ENCODE data around the gene HES1. TPM values are rescaled to one million over a fixed set of nuclear protein-coding genes. Genes with fewer than 3 reads are reported as not detected.

The HES1 gene
- total and polyA plus RNA-seq, 9 of the 15 experiments (the other 6 are each of a cell fraction or from before 2014, with no cell fraction given) = 3.4 to 37.0 (median 19.3) TPM

DNA sequence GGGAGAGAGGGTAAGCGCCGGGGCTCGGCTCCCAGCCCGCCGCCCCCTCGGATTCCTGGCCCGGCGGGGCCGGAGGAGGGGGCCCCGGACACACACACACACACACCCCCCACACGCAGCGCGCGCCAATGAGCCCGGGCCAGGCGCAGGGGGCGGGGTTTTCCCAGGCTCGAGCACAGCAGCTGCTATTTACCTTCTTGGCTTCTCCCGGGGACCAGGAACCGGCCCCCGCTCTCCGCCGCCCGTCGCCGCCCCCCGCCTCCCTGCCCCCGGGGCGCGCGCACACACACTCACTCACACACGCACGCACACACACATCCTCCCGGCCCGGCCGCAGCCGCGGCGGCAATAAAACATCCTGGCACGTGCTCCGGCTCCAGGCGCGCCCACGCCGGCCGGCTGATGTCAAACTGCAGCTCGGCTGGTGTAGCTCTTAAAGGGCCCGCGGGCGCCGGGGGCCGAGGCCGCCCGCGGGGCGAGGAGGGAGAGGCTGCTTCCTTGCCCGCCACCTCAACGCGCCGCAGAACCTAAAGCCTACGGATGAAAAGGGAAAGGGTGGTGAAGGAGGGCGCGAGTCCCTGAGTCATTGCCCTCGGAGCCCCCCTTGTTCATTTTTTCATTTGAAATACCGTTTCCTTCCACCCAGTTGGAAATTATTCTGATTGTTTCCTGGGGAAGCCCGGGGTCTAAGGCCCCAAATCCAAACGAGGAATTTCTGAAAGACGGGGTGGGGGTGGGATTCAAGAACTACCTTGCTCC, 1.0 kb upstream of the HES1 start (continued):
- TF ChIP-seq, protein P1, sequence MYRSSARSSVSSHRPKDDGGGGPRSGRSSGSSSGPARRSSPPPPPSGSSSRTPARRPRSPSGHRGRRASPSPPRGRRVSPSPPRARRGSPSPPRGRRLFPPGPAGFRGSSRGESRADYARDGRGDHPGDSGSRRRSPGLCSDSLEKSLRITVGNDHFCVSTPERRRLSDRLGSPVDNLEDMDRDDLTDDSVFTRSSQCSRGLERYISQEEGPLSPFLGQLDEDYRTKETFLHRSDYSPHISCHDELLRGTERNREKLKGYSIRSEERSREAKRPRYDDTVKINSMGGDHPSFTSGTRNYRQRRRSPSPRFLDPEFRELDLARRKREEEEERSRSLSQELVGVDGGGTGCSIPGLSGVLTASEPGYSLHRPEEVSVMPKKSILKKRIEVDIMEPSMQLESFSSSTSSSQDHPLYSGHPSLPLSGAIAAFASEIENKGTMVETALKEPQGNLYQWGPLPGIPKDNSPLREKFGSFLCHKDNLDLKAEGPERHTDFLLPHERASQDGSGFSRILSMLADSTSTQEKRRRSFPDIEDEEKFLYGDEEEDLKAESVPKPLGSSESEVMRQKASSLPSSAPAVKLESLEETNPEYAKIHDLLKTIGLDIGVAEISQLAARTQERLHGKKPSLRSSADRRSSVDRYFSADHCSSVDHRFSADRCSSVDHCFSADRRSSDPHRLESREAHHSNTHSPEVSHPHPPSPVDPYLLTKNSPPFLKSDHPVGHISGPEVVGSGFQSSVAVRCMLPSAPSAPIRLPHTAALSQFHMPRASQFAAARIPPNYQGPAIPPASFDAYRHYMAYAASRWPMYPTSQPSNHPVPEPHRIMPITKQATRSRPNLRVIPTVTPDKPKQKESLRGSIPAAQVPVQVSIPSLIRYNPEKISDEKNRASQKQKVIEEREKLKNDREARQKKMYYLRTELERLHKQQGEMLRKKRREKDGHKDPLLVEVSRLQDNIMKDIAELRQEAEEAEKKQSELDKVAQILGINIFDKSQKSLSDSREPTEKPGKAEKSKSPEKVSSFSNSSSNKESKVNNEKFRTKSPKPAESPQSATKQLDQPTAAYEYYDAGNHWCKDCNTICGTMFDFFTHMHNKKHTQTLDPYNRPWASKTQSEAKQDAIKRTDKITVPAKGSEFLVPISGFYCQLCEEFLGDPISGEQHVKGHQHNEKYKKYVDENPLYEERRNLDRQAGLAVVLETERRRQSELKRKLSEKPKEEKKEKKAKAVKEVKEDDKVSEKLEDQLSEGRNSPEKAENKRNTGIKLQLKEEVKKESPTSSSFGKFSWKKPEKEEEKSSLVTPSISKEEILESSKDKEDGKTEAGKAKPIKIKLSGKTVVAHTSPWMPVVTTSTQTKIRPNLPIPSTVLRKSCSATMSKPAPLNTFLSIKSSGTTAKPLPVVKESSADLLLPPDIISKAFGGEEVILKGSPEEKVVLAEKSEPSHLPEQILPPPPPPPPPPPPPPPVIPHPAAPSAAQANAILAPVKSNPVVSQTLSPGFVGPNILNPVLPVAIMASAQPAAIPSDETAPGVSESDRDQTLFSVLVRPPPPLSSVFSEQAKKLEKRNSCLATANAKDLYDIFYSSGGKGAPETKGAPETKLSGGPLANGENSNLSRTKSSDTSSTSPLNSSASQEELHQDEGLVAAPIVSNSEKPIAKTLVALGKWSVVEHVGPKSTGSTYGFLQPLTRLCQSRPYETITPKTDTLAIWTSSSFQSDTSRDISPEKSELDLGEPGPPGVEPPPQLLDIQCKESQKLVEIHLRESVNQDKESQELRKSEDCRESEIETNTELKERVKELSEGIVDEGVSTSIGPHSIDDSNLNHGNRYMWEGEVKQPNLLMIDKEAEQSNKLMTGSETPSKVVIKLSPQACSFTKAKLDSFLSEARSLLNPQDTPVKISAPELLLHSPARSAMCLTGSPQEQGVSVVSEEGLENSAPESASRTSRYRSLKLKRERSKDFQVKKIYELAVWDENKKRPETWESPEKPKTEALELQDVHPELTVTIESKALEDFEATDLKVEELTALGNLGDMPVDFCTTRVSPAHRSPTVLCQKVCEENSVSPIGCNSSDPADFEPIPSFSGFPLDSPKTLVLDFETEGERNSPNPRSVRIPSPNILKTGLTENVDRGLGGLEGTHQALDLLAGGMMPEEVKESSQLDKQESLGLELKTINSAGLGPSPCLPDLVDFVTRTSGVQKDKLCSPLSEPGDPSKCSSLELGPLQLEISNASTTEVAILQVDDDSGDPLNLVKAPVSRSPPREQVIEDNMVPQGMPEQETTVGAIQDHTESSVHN (IDR thresholded peaks at IDR 0.05; ENCODE audit: borderline replicate concordance in 1 of 2, low read depth in 1 of 2) = peak in 1 of 2 experiments; percentile 88; a peak in 2 of 4 replicates
- TF ChIP-seq RAD51 (IDR thresholded peaks at IDR 0.05; ENCODE audit: borderline replicate concordance, low read depth) (peak; percentile 64), FOXJ2 (tag; IDR thresholded peaks at IDR 0.05) (peak; percentile 89; the same call in 1 of the 2 replicates), NFATC3 (IDR thresholded peaks at IDR 0.05) (no peak), EGR1 (conservative IDR thresholded peaks at IDR 0.05) (peak; percentile 97), CAMTA2 (CRISPR knock-in tag; conservative IDR thresholded peaks at IDR 0.05) (no peak), DACH1 (IDR thresholded peaks at IDR 0.05; ENCODE audit: partially characterized antibody) (peak; percentile 74), GABPB2 (CRISPR knock-in tag; conservative IDR thresholded peaks at IDR 0.05) (no peak), CBX1 (IDR thresholded peaks at IDR 0.05; ENCODE audit: low read depth) (peak; percentile 27; the same call in 1 of the 2 replicates), FOXJ3 (CRISPR knock-in tag; IDR thresholded peaks at IDR 0.05) (no peak), POLR2A (conservative IDR thresholded peaks at IDR 0.05) (peak; percentile 69), HNRNPK (IDR thresholded peaks at IDR 0.05; ENCODE audit: low read depth, low read length, poor library complexity, severe bottlenecking) (no peak), MCM7 (IDR thresholded peaks at IDR 0.05) (no peak), TSHZ1 (CRISPR knock-in tag; IDR thresholded peaks at IDR 0.05) (no peak), NONO (IDR thresholded peaks at IDR 0.05; ENCODE audit: low read depth in 2 of 2, low read length in 1 of 2) (no peak)
